Activated T-helper 9 cell treated with anti-CD3 and anti-CD28 coated beads, Interleukin-2, amount 50 U/mL, for 16 hours (primary cell): ENCODE measurements around the gene PAOX.
A peak's percentile ranks its signal among the peaks of the same experiment; 100 is the strongest.
"Not testable (repeated sequence)": the region's sequence is repeated elsewhere in the genome, so short reads cannot be mapped to it uniquely, and the experiment has no call there.

Source experiments
- DNase-seq: peaks from one replicate; pipeline ENCODE4 v3.0.0-alpha.2; 2020; ENCODE audit warnings: low read depth

PAOX gene

DNA sequence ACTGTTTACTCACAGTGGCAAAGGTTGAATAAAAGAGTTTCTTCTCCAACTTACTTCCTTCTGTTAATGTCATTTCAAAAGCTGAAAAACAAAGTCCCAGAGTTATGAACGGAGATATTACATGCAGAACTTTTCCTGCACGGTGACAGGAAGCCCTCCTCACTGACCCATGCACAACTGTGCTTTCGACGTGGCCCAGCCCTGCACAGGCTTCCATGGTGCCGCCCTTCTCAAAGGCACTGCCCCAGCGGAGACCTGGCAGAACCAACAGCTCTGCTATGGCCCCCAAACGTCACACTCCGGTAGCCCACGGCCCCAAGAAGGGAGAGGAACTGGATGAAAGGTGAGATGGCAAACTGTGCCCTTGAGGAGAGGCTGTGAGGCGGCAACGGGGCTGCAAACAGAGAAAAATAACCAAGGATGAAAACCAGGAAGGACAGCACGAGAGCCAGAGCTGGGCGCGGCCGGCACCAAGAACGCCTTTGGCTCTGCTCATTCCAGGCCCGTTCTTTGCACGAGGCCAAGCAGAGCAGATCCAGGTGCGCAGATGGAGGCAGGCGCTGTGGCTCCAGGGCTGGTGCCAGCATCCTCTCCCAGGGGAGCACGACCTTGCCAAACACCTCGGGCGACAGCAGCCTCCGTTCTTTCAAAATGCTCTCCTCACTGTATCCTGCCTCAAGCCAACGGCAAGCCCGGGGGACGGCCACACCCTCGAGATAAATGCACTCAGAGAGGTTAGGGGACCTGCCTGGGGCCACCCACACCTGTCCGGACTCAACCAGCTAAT, 14.2 kb upstream of the PAOX start:
- DNase-seq = no peak

DNA sequence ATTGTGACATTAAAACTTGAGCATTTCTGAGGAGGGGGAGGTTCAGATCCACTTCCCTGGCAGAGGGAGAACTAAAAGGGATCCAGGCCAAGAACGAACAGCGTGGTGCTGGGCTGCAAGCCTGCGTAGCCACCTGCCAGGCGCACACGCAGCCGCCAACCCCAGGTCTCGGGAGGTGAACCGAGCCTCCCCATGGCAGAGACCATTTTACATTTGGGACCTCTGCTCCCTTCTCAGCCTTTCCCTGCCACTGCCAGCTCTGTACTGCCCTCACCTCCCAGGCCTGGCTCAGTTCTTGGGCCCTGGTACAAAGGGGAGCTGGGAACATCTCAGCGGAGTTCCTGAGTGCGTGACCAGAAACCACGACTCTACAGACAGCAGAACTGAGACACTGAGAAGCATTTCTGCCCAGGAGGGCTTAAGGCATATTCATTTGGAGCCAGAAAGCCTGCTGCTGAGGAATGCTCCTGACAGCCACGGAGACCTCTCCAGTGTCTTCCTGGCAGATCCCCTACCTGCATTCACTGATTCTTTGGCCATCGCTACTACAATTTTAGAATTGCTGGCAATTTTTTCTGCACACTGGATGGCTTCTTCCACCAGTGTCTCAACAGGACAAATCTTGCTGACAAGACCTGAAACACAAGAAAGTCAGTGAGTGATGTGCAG, 13.5 kb upstream of the PAOX start:
- DNase-seq = no peak

DNA sequence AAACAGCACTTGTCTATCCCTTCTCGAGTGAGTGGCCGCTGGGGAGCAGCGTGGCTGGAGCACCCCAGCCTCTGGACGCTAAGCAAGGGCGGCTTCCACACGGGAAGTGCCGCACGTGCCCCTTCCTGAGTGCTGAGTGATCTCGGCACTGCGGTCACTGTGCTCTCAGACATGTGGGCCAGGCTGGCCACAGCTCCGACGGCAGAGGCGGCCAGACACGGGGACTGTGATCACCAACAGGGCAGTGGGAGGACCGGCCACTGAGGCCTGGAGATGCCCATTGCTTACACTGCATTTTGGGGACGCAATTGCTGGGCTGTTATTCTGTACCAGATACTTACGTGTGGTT, 13.0 kb upstream of the PAOX start:
- no peak for DNase-seq

DNA sequence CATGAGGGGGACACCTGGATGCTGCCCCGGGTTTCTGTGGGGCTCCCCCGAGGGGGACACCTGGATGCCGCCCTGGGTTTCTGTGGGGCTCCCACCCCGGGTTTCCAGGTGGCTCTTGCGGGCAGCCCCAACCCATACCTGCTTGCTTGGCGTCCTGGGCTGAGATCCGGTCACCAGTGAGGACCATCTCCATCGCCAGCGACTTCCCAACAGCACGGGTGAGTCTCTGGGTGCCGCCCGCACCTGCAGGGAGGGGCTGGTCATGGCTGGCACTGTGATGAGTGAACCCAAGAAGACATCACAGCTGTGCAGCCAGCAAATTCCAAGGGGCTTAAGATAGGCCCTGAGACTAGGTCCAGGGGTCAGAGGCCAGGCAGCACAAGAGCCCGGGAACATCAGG, 12.3 kb upstream of the PAOX start:
- no peak for DNase-seq

DNA sequence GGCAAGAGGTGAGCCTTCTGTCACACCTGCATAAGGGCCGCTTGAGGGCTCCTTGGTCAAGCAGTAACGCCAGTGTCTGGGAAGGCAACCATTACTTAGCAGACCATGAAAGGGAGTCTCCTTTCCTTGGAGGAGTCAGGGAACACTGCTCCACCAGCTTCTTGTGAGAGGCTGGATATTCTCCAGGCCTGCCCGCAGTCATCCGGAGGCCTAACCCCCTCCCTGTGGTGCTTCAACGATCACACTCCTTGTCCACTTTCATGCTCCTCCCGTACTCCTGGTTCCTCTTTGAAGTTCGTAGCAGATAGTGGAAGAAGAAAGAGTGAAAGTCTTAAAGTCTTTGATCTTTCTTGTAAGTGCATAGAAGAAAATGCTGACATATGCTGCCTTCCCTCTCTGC, 11.6 kb upstream of the PAOX start:
- DNase-seq = not testable (repeated sequence)

DNA sequence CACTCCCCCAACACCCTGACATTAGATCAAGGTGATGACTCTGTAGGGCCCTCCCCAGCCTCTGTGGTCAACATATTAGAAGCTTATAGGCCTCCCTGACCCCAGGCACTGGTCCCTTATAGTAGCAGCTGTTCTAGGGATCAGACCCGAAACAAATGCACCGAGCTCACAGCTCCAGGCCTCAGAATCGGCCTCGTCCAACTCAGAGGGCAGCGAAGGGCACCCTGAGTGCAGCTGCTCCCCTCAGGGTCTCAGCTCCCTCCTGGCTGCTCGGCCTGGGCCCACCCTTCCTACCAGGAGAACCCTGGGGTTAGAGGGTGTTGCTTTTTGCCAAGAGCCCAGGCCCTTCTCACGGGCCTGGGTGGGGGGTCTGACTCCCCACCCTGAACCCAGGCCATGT, 10.9 kb upstream of the PAOX start:
- DNase-seq = no peak

DNA sequence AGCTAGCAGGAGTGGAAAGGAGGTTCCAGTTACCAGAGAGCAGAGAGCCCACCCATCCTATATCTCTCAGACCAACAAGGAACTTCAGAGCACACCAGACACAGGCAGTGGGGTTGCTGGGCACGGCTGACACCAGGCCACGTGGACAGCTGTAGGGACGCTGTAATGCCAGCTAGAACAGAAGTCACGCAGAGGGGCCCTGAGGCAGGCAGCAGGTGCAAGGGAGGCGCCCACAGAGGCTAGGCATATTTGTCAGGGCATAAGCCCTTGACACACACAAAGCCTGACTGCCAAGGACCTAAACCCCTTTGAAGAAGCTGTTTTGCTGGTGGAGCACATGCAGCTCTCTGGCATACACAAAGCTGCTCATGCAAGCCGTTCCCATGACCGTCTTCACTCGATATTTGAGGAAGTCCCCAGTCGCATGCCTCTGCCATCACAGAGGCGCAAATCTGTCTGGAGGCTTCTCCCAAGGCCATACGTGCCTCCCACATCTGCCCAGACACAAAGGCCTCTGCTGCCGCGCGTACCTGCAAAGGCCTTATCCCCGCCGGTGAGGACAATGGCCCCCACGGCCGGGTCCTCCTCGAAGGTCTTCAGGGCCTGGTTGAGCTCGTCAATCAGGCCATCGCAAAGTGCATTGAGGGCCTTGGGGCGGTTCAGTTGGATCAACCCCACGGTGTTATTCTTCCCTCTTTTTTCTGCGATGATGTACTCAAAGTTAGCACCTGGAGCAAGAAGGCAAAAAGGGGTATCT, 8.9 kb upstream of the PAOX start:
- no peak for DNase-seq

DNA sequence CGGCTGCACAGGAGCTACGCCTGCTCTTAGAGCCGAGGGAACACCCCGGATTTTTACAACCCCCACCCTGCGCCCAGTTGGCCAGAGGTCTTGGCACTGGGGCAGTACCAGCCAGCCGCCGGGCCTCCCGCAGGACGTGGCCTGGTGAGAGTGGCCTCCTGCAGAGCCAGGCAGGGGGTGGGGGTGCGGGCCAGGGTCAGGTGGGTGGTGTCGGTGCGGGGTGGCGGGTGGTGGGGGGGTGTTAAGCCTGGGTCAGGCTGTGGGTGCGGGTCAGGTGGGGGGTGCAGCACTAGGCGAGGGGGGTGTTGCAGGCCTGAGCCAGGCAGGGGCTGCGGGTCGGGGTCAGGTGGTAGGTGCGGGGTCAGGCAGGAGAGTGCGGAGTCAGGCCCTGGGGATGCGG, 6.6 kb upstream of the PAOX start:
- no peak for DNase-seq

DNA sequence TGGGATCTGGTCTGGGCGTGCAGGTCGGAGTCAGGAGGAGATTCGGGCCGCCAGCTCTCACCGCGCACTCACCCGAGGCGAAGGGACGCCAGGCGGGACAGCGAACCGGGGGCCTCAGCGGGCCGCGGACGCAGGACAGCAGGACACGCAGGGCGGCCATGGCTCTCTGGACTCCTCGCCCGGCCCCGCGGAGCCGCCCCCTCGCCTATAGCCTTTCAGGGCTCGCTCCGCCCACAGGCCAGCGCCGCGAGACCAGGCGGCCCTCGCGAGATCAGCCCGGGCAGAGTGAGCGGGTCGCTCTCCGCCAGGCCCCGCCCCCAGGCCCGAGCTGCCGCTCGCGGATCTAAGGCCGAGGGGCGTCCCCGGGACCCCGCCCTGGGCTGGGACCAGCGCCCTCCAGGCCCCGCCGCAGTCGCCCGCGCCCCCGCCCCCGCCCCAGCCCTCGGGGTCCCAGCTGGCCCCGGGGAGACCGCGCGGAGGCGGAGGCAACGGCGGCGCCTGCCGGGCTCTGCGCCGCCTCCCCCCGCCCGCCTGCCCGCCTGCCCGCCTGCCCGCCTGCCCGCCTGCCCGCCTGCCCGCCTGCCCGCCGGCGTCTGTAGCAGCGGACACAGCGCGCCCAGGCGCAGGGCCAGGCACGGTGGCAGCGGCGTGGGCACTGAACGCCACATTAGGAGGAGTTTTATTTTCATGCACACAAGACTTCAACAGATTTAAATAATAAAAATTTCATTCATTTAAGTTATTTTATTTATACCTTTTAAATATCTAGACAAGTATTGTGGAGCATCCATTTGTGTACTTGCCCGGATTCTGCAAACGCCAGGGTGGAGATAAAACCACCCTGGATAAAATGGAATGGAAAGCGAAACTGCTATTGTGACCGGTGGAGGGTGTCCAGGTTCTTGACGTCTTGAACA, 5.6 kb upstream of the PAOX start, which contains the start of gene ECHS1:
Gene ECHS1, minus strand, starts transcription at position 181 of the 917 bp plus-strand sequence. Its CDS starts 21 bp downstream, at position 160.
- DNase-seq = peak; percentile 90

DNA sequence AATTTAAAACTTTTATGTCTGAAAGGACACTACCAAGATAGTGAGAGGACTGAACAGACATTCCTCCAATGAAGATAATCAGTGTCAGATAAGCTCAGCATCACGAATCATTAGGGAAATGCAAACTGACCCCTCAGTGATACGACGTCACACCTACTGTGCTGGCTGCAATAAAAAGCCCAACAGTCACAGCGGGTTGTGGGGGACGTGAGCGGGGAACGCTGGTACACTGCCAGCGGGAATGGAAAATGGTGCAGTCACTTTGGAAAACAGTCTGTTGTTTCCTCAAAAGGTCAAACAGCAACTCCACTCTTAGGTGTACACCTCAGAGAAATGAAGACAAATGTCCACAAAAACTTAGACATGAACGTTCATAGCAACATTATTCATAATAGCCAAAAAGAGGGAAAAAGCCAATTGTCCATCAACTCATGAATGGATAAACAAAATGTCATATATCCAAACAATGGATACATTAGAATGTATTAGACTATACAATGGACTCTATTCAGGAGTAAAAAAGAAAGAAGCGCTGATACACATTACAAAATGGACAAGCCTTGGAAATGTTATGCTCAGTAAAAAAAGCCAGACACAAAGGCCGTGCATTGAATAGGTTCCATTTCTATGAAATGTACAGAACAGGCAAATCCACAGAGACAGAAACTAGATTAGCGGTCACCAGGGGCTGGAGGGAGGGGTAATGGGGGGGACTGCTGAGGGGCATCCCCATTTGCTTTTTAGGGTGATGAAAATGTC, 3.5 kb upstream of the PAOX start:
- DNase-seq = no peak

DNA sequence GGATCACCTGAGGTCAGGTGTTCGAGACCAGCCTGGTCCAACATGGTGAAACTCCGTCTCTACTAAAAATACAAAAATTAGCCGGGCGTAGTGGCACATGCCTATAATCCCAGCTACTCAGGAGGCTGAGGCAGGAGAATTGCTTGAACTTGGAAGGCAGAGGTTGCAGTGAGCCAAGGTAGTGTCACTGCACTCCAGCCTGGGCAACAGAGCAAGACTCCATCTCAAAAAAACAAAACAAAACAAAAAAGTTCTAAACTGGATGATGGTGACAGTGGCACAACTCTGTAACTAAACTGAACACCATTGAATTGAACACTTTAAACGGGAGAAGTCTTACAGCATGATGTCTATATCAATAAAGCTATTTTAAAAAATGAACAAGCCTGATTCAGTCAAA, 2.9 kb upstream of the PAOX start:
- not testable (repeated sequence) for DNase-seq

DNA sequence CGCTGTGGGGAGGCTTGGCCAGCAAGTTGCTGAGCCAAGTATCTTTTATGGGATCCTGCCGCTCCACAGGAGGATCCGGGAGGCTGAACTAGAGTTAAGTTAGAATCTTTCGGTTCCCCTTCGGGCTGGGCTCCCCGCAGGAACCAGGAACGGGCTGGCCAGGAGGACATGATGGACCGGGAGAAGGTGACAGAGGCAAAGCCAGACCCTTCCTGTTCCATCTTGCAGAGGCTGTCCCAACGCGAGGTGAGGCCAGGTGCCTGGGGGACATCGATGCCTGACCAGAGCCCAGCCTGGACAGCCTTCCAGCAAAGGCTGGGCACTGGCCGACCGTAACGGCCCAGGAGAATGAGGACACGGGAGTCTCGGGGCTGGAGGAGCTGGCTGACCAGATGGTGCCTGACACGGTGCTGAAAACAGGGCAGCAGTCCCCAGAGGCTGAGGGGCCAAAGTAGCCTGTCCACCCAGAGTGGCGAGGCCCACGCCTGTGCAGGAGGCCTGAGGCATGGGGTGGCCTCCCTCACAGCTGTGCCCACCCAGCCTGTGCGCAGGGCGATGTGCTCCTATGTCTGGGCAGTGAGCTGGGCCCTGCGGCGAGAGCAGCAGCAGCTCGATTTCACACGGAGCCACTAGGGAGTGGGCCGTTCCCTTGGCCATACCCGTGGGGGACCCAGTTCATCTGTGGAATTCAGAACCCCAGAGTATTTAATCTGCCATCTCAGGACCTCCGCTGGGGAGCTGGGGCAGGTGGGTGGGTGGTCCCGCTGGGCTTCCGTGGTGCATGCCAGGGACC, 1.8 kb upstream of the PAOX start:
- no peak for DNase-seq

DNA sequence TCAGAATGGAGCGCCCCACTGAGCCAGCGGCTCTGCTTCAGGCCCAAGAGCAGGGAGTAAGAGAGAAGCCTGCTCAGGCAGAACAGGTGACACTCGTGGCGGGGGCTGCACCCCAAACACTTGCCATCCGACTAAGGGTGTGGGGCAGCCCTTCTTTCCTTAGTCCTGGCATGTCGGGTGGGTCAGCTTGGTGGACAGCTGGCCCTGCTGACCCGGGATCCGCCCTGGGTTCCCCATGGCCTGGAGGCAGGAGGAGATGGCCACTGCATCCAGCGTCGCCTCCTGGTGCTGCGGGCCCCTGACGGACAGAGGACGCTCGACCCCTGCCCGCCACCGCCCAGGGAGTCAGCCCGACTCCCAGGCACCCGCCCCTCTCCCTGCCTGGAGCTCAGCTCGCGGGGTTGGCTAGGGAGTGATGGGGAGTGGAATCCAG, 1.2 kb upstream of the PAOX start:
- no peak for DNase-seq

DNA sequence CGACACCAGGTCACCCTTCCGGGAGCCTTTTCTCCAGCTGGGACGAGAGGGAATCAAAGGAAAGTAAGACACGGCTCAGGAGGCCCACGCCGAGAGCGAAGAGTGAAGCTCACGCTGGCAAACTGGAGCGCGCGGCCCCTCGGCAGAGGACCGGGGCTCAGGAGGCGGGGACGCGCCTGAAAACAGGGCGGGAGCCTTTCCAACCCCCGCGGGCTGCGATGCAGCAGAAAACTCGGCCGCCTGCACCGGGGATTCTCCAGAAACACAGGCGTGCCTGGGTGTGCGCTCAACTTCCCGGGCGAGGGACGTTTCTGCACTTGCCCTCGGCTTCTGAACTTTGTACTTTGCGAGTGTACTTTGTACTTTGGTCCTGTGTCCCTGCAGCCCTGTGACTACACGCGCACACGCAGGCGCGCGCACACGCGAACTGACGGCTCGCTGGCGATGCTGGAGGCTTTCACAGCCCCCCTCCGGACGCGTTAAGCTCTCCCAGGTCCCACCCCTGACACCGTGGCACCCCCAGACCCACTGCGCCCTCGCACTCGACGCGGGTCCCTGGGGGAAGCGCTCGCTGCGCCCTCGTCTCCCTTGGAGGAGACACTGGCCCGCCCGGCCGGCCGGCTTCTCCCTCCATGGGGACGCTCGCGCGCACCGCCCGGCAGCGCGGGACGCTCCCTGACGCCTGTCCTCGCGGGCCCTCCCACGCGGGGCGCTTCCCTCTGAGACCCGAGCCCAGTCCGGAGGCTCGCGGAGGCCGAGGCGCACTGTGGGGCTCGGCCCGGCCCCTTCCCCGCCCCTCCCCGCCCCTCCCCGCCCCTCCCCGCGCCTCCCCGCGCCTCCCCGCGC, 588 bp upstream of the PAOX start:
- peak; percentile 39 for DNase-seq

DNA sequence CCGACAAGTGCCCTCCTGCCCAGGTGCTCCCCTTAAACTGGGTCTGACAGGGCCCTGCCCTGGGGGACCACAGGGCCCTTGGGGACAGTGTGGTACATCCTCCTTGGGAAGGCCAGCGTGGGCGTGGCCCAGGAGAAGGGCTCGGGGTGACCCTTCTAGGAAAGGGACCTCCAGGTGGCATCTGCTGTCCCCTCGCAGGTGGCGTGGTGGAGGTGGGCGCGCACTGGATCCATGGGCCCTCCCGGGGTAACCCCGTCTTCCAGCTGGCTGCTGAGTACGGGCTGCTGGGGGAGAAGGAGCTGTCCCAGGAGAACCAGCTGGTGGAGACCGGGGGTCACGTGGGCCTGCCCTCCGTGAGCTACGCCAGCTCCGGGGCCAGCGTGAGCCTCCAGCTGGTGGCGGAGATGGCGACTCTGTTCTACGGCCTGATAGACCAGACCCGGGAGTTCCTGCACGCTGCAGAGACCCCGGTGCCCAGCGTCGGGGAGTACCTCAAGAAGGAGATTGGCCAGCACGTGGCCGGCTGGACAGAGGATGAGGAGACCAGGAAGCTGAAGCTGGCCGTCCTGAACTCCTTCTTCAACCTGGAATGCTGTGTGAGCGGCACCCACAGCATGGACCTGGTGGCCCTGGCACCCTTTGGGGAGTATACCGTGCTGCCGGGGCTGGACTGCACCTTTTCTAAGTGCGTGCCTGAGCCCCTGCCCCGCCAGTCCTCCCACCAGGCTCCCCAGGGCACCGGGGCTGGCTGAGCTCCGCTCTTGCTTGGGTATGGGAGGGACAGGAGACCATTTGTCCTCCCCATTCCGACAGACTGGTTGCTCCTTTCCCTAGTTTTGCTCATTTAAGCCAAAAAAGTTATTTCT, 972 bp downstream of the PAOX start:
- no peak for DNase-seq

DNA sequence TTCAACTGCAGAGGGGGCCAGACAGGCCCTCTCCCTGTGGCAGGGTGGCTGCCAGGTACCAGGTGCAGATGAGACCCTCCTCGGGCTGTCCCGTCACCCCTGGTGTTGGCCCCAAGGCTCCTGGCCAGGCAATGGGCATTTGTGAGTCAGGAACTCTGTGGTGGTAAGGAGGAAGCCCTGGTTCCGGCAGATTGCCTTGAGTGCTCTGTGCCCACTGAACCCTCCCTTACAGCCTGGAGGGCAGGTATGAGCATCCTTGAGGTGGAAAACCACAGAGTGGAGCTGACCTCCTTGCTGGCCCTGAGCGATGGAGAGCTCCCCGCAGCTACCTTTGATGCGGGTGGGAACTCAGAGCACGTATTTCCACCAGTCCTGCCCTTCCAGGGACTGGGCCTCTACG, 2.0 kb downstream of the PAOX start:
- DNase-seq = no peak

DNA sequence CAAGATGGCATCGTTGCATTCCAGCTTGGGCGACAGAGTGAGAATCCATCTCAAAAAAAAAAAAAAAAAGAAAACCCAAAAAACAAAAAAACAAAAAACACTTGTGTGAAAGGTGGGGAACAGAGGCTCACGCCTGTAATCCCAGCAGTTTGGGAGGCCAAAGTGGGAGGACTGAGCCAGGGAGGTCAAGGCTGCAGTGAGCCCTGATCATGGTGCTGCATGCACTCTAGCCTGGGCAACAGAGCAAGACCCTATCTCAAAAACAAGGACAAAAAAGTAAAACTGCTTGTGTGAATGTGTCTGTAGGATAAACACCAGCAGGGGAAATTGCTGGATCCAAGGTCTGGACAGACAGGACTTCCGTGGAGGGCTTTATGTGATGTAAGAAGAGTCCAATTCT, 4.5 kb downstream of the PAOX start:
- no peak for DNase-seq

DNA sequence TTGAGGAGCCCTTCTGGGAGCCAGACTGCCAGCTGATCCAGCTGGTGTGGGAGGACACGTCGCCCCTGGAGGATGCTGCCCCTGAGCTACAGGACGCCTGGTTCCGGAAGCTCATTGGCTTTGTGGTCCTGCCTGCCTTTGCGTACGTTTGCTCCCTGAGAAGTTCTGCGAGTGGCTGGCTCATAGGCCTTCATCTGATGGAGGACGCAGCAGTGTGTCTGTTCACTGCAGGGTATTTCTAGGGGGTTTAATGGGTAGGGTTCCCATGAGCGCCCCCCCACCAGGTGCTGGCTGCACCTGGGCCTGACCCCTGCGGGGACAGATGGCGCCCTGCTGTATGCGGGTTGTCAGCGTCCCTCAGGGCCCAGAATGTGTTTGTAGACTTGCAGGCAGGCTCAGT, 5.0 kb downstream of the PAOX start:
- DNase-seq = no peak
